GM18951 (cell line): Measurements from ENCODE around the gene ACSF3.

Source experiments
- POLR2A ChIP-seq: IDR thresholded peaks from 4 replicates; pipeline ENCODE4 v1.6.1; 2011; ENCODE audit warnings: mild to moderate bottlenecking; ENCODE audit not compliant: insufficient read length, insufficient read depth; ENCODE audit errors: extremely low read depth
- in situ Hi-C: fragments of 300-500 bp; cut with MboI; formaldehyde crosslinking; loops from one replicate; pipeline ENCODE4 v1.12.0; 2022; ENCODE audit warnings: low sequenced_read_pairs, mixed read lengths, inconsistent platforms; ENCODE audit not compliant: unreplicated experiment

Gene ACSF3

GRCh38 chr16:89171216-89172170 lies 77.8 kb downstream of the ACSF3 start, which contains the start of gene CDH15:
Gene CDH15 (plus strand): TSS chr16:89171748. CDS start chr16:89171832, 84 bp downstream.
- no peak for TF ChIP-seq POLR2A
- in situ Hi-C loops = loop anchor here (25.0 kb wide), 1 partner anchor 234 kb away; no protein-coding TSS in a partner anchor

DNA sequence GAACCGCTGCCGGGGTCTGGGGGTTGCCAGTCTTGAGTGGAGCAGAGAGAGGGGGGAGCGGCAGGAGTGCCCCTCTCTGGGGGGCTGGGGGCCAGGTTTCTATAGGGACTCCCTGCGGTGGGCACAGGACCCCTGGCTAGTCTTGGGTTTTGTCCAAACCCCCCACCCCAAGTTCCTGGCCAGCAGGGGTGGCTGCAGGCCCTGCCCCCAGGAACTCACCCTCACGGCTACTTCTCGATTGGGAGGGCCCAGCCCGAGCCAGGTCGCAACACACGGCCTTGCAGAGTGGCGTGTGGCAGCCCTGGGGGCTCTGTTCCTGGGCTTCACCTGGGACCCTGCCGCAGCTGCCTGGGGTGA lies 78.5 kb downstream of the ACSF3 start:
- in situ Hi-C loops = loop anchor here (25.0 kb wide), 1 partner anchor 235 kb away; no protein-coding TSS in a partner anchor
- TF ChIP-seq POLR2A = no peak

- TF ChIP-seq POLR2A = no peak
- in situ Hi-C loops = loop anchor here (25.0 kb wide), 1 partner anchor 235 kb away; no protein-coding TSS in a partner anchor
Observed at GRCh38 chr16:89172528-89173173, 79.0 kb downstream of the ACSF3 start.

- in situ Hi-C loops = loop anchor here (25.0 kb wide), 1 partner anchor 236 kb away; no protein-coding TSS in a partner anchor
- no peak for TF ChIP-seq POLR2A
Observed at GRCh38 chr16:89173174-89173921, 79.7 kb downstream of the ACSF3 start.

DNA sequence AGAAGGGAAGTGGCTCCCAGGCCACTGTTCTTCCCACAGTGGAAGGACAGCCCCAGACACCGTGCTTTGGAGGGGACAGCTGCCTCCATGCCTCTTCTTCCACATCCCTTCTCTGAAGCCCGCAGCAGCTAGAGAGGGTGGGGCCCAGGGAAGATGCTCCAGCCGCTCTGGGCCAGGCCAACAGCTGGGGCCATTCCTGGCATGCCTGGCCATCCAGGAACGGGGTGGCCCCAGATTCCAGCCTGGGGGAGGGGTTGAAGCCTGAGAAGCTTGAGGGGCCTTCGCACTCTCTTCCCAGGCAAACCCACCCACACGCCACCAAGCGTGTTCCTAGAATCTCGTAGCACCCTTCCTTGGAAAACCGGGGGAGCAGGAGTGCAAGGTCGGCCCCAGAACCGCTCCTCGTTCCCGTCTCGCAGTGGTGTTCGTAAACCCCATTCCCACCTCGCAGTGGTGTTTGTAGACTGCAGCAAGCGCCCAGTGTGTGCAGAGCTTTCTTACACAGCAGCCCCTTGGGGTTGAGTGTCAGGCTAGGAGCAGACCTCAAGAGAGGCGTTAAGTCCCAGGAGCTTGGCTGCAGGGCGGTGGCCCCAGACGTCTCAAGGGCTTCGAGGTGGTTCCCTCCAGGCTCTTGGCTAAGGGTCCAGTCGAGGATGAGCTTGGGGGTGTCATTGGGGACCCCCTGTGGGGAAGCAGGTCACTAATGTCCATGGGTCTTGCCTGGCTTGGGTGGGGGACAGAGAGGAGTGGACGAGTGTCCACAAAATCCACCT lies 80.6 kb downstream of the ACSF3 start:
- no peak for TF ChIP-seq POLR2A
- in situ Hi-C loops = loop anchor here (25.0 kb wide), 1 partner anchor 237 kb away; no protein-coding TSS in a partner anchor

DNA sequence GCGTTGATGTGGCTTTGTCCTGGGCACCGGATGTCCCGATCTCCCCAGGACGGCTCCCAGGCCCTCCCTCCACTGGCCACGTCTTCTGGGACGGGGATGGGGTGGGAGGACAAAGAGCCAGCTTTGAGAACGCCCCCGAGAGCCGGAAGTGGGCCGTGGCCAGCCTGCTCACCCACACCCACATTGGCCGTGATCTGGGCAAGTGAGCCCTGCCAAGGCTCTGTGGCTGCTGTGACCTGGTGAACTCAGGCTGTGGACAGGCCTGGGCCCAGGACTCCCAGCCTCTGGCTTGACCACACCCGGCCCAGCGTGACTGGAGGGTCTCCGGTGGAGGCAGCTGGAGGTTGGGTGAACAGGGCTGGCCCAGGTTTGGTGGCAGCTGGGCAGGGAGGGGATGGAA lies 81.2 kb downstream of the ACSF3 start:
- in situ Hi-C loops = loop anchor here (25.0 kb wide), 1 partner anchor 238 kb away; no protein-coding TSS in a partner anchor
- TF ChIP-seq POLR2A = no peak

- in situ Hi-C loops = no loop called here
- TF ChIP-seq POLR2A = no peak
Observed at GRCh38 chr16:89175280-89176146, 81.9 kb downstream of the ACSF3 start.

- TF ChIP-seq POLR2A = no peak
- in situ Hi-C loops = no loop called here
Observed at GRCh38 chr16:89176147-89176690, 82.6 kb downstream of the ACSF3 start.

DNA sequence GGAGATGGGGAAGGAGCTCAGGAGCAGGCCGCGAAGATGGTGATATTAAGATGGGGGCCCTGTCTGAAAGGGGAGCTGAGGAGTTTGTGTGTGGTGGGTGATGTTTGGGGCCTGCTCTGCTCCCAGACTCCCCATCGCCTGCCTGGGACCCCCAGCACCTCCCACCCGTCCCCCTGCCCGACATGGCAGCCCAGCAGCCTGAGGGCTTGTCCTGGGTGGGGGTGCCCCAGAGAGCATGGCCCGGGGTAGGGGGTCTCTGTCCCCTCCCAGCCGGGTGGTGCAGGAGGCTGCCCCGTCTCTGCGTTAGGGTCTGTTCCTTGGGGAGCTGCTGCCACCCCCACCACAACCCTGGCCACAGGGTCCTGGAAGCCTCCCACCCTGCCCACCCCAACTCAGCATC lies 83.1 kb downstream of the ACSF3 start:
- TF ChIP-seq POLR2A = no peak
- in situ Hi-C loops = no loop called here

DNA sequence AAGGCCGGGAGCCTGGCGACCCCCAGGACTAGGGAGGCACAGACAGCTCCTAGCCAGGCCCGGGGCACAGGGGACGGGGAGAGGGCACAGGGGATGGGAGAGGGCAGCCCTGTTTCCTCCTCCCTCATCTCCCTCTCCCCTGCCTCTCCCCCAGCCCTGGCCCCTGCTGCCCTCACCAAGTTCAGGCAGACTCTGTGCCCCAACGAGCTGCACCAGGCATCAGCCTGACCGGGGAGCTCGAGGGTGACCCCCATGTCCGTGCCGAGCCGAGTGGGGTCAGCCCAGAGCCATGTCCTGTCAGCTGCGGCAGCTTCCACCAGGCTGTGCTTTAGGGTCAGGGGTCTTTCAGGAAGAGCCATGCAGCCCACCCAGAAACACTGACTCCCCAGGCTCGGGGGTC lies 83.8 kb downstream of the ACSF3 start:
- TF ChIP-seq POLR2A = no peak
- in situ Hi-C loops = no loop called here
